B cell (primary cell): ENCODE results near the gene IFT74. TPM values are rescaled to one million over a fixed set of nuclear protein-coding genes. Genes with fewer than 3 reads are reported as not detected.

Experiments
- ATAC-seq: fragments of 200-7000 bp; cut with Tn5 transposase; one replicate; pipeline ENCODE4 v1.10.0; 2021; ENCODE audit warnings: low read depth, mild to moderate bottlenecking, moderate number of reproducible peaks, moderate library complexity
- CTCF ChIA-PET: fragments of 350-600 bp; sonication (Branson Sonifier 250); formaldehyde crosslinking; loops from one replicate; lab custom pipeline; 2021; ENCODE audit warnings: antibody characterized with exemption, inconsistent platforms; lab: Charles Lee
- POLR2A ChIA-PET: fragments of 350-600 bp; sonication (Branson Sonifier 250); formaldehyde crosslinking; loops from one replicate; lab custom pipeline; 2021; ENCODE audit warnings: antibody characterized with exemption; lab: Charles Lee
- DNase-seq: peaks from one replicate; pipeline ENCODE4 v3.0.0; 2013
- H2AFZ ChIP-seq: 2 replicates; pipeline ENCODE4 v1.6.1; 2012; ENCODE audit warnings: mild to moderate bottlenecking, low read depth, low read length; ENCODE audit not compliant: insufficient read depth, poor library complexity, severe bottlenecking
- H3K27ac ChIP-seq, 2 donors: 1 replicate in 1 of 2; 2 replicates in 1 of 2; pipeline ENCODE4 v1.5.1; 2012 to 2013; ENCODE audit warnings: low read length in 2 of 2, mild to moderate bottlenecking in 2 of 2, moderate library complexity in 1 of 2
- H3K27me3 ChIP-seq, 4 experiments: fragments of 200-600 bp in 1 of 4; sonication (generic) in 1 of 4; replicated peaks in 1 of 4; 1 replicate in 2 of 4; 2 replicates in 2 of 4; pipeline versions ENCODE4 v1.6.1 to v1.7.0; 2013 to 2016; ENCODE audit warnings: low read length in 3 of 4, mild to moderate bottlenecking in 2 of 4, mixed read lengths in 1 of 4, moderate library complexity in 1 of 4; ENCODE audit not compliant: insufficient read depth in 4 of 4, control insufficient read depth in 3 of 4; ENCODE audit errors: control extremely low read depth in 1 of 4
- H3K36me3 ChIP-seq, 2 experiments: replicated peaks in 1 of 2; 1 replicate in 1 of 2; 2 replicates in 1 of 2; pipeline versions ENCODE4 v1.6.1 to v1.7.1; 2013; ENCODE audit warnings: low read length in 1 of 2; ENCODE audit not compliant: insufficient read depth in 2 of 2, control insufficient read depth in 1 of 2; ENCODE audit errors: control extremely low read depth in 1 of 2, extremely low read depth in 1 of 2
- H3K4me1 ChIP-seq, 2 donors: fragments of 200-600 bp in 1 of 2; sonication (generic) in 1 of 2; 1 replicate in 1 of 2; 2 replicates in 1 of 2; pipeline versions ENCODE4 v1.5.1 to v1.6.1; 2013 to 2017; ENCODE audit warnings: low read length in 2 of 2; ENCODE audit not compliant: control insufficient read depth in 2 of 2, insufficient read depth in 2 of 2
- H3K4me2 ChIP-seq: replicated peaks from 2 replicates; pipeline ENCODE3; 2012; ENCODE audit warnings: mild to moderate bottlenecking, low read depth, low read length; ENCODE audit not compliant: poor library complexity, severe bottlenecking
- H3K4me3 ChIP-seq, 5 experiments: fragments of 200-600 bp in 1 of 5; sonication (generic) in 1 of 5; 1 replicate in 3 of 5; 2 replicates in 2 of 5; pipeline versions ENCODE4 v1.5.1 to v1.7.0; 2011 to 2016; ENCODE audit warnings: low read length in 4 of 5, mild to moderate bottlenecking in 4 of 5, low read depth in 2 of 5, control low read depth in 1 of 5, moderate library complexity in 1 of 5; ENCODE audit not compliant: insufficient read depth in 1 of 5; ENCODE audit errors: control extremely low read depth in 1 of 5, extremely low read depth in 1 of 5
- H3K79me2 ChIP-seq: fragments of 200-600 bp; sonication (generic); one replicate; pipeline ENCODE4 v1.6.0; 2016; ENCODE audit warnings: low read length; ENCODE audit not compliant: control insufficient read depth, insufficient read depth
- H3K9ac ChIP-seq: fragments of 200-600 bp; sonication (generic); 2 replicates; pipeline ENCODE4 v1.6.1; 2017; ENCODE audit warnings: mild to moderate bottlenecking, low read length, moderate library complexity
- H3K9me3 ChIP-seq, 3 donors: one replicate each; pipeline versions ENCODE4 v1.6.1 to v1.7.1; 2013; ENCODE audit warnings: low read length in 2 of 3; ENCODE audit not compliant: control insufficient read depth in 2 of 3, insufficient read depth in 1 of 3; ENCODE audit errors: control extremely low read depth in 1 of 3
- H4K20me1 ChIP-seq: 2 replicates; pipeline ENCODE4 v1.6.0; 2012; ENCODE audit warnings: mild to moderate bottlenecking, low read length; ENCODE audit not compliant: insufficient read depth, control insufficient read depth, poor library complexity, severe bottlenecking
- H3K27ac Mint-ChIP-seq: one replicate; pipeline ENCODE4 v1.8.0; 2021; ENCODE audit warnings: mixed read lengths
- H3K27me3 Mint-ChIP-seq: one replicate; pipeline ENCODE4 v1.8.0; 2021; ENCODE audit warnings: mixed read lengths
- H3K4me1 Mint-ChIP-seq: one replicate; pipeline ENCODE4 v1.8.0; 2021; ENCODE audit warnings: mixed read lengths
- H3K4me3 Mint-ChIP-seq: one replicate; pipeline ENCODE4 v1.8.0; 2021; ENCODE audit warnings: mixed read lengths
- H3K9me3 Mint-ChIP-seq: one replicate; pipeline ENCODE4 v1.8.0; 2022; ENCODE audit warnings: mixed read lengths; ENCODE audit not compliant: insufficient read depth
- EZH2 ChIP-seq: IDR thresholded peaks from 2 replicates; pipeline ENCODE4 v1.6.1; 2012; ENCODE audit warnings: borderline replicate concordance, low read depth, mild to moderate bottlenecking, moderate library complexity, low read length; ENCODE audit not compliant: insufficient read depth, poor library complexity, severe bottlenecking
- WGBS: methylation state at CpG from one replicate; pipeline ENCODE4 v1.1.5; 2013; ENCODE audit warnings: missing lambda C conversion rate; ENCODE audit not compliant: insufficient coverage; 5-methylcytosine and 5-hydroxymethylcytosine counted together
- intact Hi-C: fragments of 100-400 bp; cut with micrococcal nuclease; formaldehyde crosslinking; loops from one replicate; pipeline ENCODE4 v1.10.0; 2022
- polyA plus RNA-seq: library from polyadenylated mRNA; depleted of rRNA; stranded (reverse); fragments of >200 nt; gene quantifications from 2 replicates; pipeline ENCODE4 v1.2.3, GENCODE V29; 2012
- total RNA-seq, 2 donors: library from RNA; stranded (reverse); fragments of 120-200 nt in 1 of 2; gene quantifications; 1 replicate in 1 of 2; 2 replicates in 1 of 2; pipeline versions ENCODE4 v1.2.3 to v1.2.4, GENCODE V29; 2013 to 2022
- TF ChIP-seq, protein P1 (sequence below): fragments of 200-600 bp; IDR thresholded peaks from one replicate; pipeline ENCODE4 v1.8.0; 2022; ENCODE audit warnings: antibody characterized with exemption, mild to moderate bottlenecking

Gene IFT74
- total and polyA plus RNA-seq, 2 donors (not counting 1 experiment from before 2014, with no cell fraction given), result 2.0 to 22.6 TPM

DNA sequence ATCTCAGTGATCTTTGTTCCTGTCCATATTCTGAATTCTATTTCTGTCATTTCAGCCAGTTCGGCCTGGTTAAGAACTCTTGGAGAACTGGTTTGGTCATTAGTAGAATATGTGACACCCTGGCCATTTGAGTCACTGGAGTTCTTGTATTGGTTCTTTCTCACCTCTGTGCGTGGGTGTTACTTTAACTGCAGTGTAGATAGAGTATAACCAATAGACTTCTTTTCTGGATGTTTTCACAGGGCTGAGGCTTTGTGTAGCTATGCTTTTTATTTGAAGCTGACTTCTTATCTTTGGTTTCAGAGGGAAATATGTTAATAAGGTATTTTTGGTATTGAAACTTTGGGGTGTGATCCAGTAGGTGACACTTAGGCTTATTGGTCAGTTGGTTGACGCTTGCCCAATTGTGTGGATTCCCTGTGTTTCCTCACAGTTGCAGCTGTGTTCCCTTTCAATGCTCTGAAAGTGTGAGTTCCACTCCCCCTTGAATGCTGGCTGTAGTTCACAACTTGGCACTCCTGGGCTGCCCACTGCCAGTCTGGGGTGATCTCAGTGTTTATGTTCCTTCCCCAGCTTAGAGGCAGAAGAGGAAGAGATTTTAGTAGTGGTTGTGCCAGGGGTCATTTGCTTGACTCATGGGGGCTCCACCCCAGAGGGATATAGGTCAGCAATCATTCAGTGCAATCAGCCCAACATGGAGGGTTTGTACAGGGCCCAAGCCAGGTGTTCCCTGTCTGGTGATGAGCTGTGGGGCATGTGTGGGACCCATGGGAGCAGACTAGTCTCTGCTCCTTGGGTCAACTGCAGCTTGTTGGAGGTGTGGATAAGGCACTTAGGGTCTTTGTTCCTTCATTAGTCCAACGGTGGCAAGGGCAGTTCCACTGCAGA is 117.9 kb downstream of the IFT74 start:
- no peaks in the 10 kb centered on the region for H3K27me3 Mint-ChIP-seq
- H2AFZ ChIP-seq, result no peak overlapping the region
- no peak overlapping the region for H3K27ac Mint-ChIP-seq
- CTCF ChIA-PET, result no interaction called here
- TF ChIP-seq, protein P1, sequence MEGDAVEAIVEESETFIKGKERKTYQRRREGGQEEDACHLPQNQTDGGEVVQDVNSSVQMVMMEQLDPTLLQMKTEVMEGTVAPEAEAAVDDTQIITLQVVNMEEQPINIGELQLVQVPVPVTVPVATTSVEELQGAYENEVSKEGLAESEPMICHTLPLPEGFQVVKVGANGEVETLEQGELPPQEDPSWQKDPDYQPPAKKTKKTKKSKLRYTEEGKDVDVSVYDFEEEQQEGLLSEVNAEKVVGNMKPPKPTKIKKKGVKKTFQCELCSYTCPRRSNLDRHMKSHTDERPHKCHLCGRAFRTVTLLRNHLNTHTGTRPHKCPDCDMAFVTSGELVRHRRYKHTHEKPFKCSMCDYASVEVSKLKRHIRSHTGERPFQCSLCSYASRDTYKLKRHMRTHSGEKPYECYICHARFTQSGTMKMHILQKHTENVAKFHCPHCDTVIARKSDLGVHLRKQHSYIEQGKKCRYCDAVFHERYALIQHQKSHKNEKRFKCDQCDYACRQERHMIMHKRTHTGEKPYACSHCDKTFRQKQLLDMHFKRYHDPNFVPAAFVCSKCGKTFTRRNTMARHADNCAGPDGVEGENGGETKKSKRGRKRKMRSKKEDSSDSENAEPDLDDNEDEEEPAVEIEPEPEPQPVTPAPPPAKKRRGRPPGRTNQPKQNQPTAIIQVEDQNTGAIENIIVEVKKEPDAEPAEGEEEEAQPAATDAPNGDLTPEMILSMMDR, result no peak
- no peak for TF ChIP-seq EZH2
- H3K36me3 ChIP-seq, result no peaks in the 10 kb centered on the region
- no peaks in the 10 kb centered on the region for H3K79me2 ChIP-seq
- no peak for ATAC-seq
- H3K9me3 Mint-ChIP-seq, result no peaks in the 10 kb centered on the region
- H3K27ac ChIP-seq, result no peak overlapping the region
- H4K20me1 ChIP-seq, result no peaks in the 10 kb centered on the region
- H3K4me2 ChIP-seq, result no peak overlapping the region
- H3K4me3 Mint-ChIP-seq, result no peak overlapping the region
- no peaks in the 10 kb centered on the region for H3K4me1 Mint-ChIP-seq
- no peaks in the 10 kb centered on the region for H3K4me1 ChIP-seq
- intact Hi-C loops, result no loop called here
- POLR2A ChIA-PET, result no interaction called here
- H3K9ac ChIP-seq, result no peak overlapping the region
- H3K9me3 ChIP-seq, result no peaks in the 10 kb centered on the region
- H3K4me3 ChIP-seq, result no peak overlapping the region
- DNase-seq, result no peak
- H3K27me3 ChIP-seq, result no peaks in the 10 kb centered on the region
- 63% methylated on average over 3 of the region's 4 CpGs for whole genome bisulfite sequencing

- H3K27me3 Mint-ChIP-seq, result no peaks in the 10 kb centered on the region
- H2AFZ ChIP-seq, result no peak overlapping the region
- no CpG with 5 or more reads among the region's 1 CpG for WGBS
- no peaks in the 10 kb centered on the region for H4K20me1 ChIP-seq
- ChIA-PET POLR2A (no interaction called here), CTCF (no interaction called here)
- H3K4me3 Mint-ChIP-seq, result no peak overlapping the region
- H3K9ac ChIP-seq, result no peak overlapping the region
- no peak overlapping the region for H3K4me2 ChIP-seq
- DNase-seq (no peak), ATAC-seq (no peak)
- no peaks in the 10 kb centered on the region for H3K9me3 Mint-ChIP-seq
- no peaks in the 10 kb centered on the region for H3K36me3 ChIP-seq
- no peaks in the 10 kb centered on the region for H3K4me1 Mint-ChIP-seq
- intact Hi-C loops, result no loop called here
- no peaks in the 10 kb centered on the region for H3K79me2 ChIP-seq
- TF ChIP-seq EZH2, result no peak
- TF ChIP-seq, protein P1, result no peak
- H3K4me3 ChIP-seq, result no peak overlapping the region
- H3K27ac Mint-ChIP-seq, result no peak overlapping the region
- no peaks in the 10 kb centered on the region for H3K27me3 ChIP-seq
- H3K4me1 ChIP-seq, result no peaks in the 10 kb centered on the region
- no peak overlapping the region for H3K27ac ChIP-seq
- H3K9me3 ChIP-seq, result no peaks in the 10 kb centered on the region
Observed at GRCh38 chr9:27078685-27079084, 122.5 kb downstream of the IFT74 start.
